Fibroblast of peridontal ligament (primary cell): ENCODE data around the gene TMEM116.
"Not testable (repeated sequence)": the region's sequence is repeated elsewhere in the genome, so short reads cannot be mapped to it uniquely, and the experiment has no call there.

Experiments
- DNase-seq: peaks from one replicate; pipeline ENCODE4 v3.0.0-alpha.2; 2010; ENCODE audit errors: extremely low read depth

The TMEM116 gene

GRCh38 chr12:112012775-112013600 lies at the start of gene TMEM116, which contains the start of gene ERP29:
TMEM116 (minus strand) TSS chr12:112013165; CDS start chr12:112005270, 7,895 bp downstream.
ERP29 (plus strand) TSS chr12:112013426; CDS start chr12:112013466, 40 bp downstream.
- DNase-seq = peak; percentile 98

GRCh38 chr12:112061137-112061536 lies 48.2 kb upstream of the TMEM116 start:
- DNase-seq = no peak

- no peak for DNase-seq
Measured at GRCh38 chr12:112049351-112049750, 36.4 kb upstream of the TMEM116 start.

GRCh38 chr12:112046003-112046402 lies 33.0 kb upstream of the TMEM116 start:
- DNase-seq = no peak

- DNase-seq = not testable (repeated sequence)
Measured at GRCh38 chr12:112036614-112037013, 23.6 kb upstream of the TMEM116 start.

GRCh38 chr12:112035219-112035785 lies 22.3 kb upstream of the TMEM116 start:
- no peak for DNase-seq

- no peak for DNase-seq
Measured at GRCh38 chr12:112032292-112032691, 19.3 kb upstream of the TMEM116 start.

- DNase-seq = no peak
Measured at GRCh38 chr12:112031472-112031871, 18.5 kb upstream of the TMEM116 start.

- no peak for DNase-seq
Measured at GRCh38 chr12:112029301-112029700, 16.3 kb upstream of the TMEM116 start.

GRCh38 chr12:112025808-112026375 lies 12.9 kb upstream of the TMEM116 start:
- DNase-seq = no peak

GRCh38 chr12:112023759-112024396 lies 10.9 kb upstream of the TMEM116 start:
- no peak for DNase-seq

GRCh38 chr12:112022241-112023016 lies 9.5 kb upstream of the TMEM116 start:
- DNase-seq = no peak

GRCh38 chr12:112020947-112021457 lies 8.0 kb upstream of the TMEM116 start:
- no peak for DNase-seq

GRCh38 chr12:112018571-112019237 lies 5.7 kb upstream of the TMEM116 start:
- DNase-seq = peak; percentile 89

GRCh38 chr12:112017041-112017440 lies 4.1 kb upstream of the TMEM116 start:
- no peak for DNase-seq

GRCh38 chr12:112015938-112016337 lies 3.0 kb upstream of the TMEM116 start:
- no peak for DNase-seq

- peak; percentile 66 for DNase-seq
Measured at GRCh38 chr12:112013601-112014402, 837 bp upstream of the TMEM116 start.

- no peak for DNase-seq
Measured at GRCh38 chr12:112011685-112012084, 1.3 kb downstream of the TMEM116 start.

- DNase-seq = no peak
Measured at GRCh38 chr12:112010415-112011344, 2.3 kb downstream of the TMEM116 start.
